Body of pancreas (tissue), 4 donors: ENCODE results near the gene PRPF8.

Experiments used
- POLR2A ChIP-seq, 3 donors: fragments of 450-650 bp; IDR thresholded peaks; one replicate each; pipeline ENCODE4 v1.6.1; 2016; ENCODE audit warnings: antibody characterized with exemption in 3 of 3, mild to moderate bottlenecking in 2 of 3
- TF ChIP-seq, protein P1 (sequence below), 7 experiments: fragments of 450-650 bp in 4 of 7; fragments of 200-600 bp in 3 of 7; sonication (generic) in 3 of 7; IDR thresholded peaks; one replicate each; pipeline ENCODE4 v1.5.1; 2016 to 2019; ENCODE audit warnings: antibody characterized with exemption in 7 of 7

DNA sequence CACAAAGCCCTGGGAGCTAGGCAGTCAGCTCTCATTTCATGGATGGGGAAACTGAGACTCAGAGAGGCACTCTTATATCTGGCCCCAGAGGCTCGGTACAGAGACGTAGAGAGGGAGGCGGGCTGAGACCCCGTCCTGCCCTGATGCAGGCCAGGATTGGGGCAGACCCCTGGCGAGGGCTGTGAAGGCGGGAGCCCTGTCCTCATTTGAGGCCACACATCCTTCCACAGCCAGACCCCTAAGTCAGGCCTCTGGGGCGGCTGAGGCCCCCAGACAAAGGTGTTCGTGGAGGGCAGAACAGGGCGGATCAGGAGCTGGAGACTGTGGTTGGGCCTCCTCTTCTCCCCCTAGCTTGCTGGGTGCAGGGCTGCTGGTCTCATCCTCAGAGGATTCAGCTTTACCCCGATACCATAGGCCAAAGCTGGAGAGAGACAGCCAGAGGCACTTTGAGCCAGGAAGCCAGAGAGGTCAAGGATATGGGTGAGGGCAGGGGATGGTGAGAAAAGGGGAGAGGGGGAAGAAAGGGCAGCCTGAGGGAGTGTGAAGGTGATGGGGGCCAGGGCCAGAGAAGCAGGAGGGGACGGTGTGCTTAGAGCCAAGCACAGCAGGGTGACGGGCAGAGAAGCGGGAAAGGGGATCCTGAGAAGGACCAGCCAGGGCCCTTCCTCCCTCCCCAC, 38.3 kb downstream of the PRPF8 start:
- TF ChIP-seq, protein P1, sequence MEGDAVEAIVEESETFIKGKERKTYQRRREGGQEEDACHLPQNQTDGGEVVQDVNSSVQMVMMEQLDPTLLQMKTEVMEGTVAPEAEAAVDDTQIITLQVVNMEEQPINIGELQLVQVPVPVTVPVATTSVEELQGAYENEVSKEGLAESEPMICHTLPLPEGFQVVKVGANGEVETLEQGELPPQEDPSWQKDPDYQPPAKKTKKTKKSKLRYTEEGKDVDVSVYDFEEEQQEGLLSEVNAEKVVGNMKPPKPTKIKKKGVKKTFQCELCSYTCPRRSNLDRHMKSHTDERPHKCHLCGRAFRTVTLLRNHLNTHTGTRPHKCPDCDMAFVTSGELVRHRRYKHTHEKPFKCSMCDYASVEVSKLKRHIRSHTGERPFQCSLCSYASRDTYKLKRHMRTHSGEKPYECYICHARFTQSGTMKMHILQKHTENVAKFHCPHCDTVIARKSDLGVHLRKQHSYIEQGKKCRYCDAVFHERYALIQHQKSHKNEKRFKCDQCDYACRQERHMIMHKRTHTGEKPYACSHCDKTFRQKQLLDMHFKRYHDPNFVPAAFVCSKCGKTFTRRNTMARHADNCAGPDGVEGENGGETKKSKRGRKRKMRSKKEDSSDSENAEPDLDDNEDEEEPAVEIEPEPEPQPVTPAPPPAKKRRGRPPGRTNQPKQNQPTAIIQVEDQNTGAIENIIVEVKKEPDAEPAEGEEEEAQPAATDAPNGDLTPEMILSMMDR (IDR thresholded peaks at IDR 0.05) = no peak
- TF ChIP-seq POLR2A (IDR thresholded peaks at IDR 0.05) = no peak
